ENCODE measurements around the gene SLC17A8. TPM values are rescaled to one million over a fixed set of nuclear protein-coding genes. Genes with fewer than 3 reads are reported as not detected.

SLC17A8 gene
- total RNA-seq, 1 experiment from 2014 or later: not detected

DNA sequence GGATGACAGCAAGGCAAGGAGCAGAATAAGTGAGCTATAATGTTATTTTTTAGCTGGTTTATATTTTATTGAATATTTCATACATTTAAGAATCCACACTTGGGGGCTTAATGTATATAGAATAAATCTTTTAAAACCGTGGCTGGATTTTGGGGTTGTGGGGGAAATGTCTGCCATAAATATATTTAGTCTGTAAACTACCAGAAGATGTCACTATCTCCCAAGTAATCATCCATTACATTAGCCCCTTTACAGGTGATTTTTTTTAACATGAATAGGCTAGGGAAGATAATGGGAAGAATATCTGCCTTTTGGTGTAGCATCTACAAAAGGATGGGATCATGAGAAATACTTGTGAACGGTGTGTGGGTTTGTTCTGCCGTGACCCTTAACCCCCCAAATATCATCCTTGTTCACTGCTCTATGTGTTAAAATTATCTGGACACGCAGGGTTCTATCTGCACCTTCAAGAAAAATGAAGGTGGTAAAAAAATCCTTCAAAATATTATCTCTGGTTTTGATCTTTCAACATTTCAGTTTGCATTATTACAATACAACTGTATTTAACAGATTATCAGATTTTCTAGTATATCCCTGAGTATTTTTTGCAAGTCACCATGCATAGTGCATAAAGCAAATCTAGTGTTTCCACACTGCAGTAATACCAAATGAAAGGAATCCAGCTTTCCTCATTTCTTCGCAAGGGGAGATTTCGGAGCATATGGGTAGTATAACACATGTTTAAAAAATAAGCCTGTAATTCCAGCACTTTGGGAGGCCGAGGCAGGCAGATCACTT is 8.0 kb upstream of the SLC17A8 start:
- H2BK20ac ChIP-seq (ENCODE audit: low read depth, low read length, poor library complexity, severe bottlenecking): no peak overlapping the region
- no peak overlapping the region for H4K91ac ChIP-seq (ENCODE audit: insufficient read length, low read depth, low read length)
- H3K36me3 Mint-ChIP-seq (ENCODE audit: insufficient read depth in 1 of 3, low read depth in 3 of 3): no peaks in the 10 kb centered on the region
- H3K79me2 ChIP-seq (ENCODE audit: insufficient read depth, low read length): no peaks in the 10 kb centered on the region
- no peak overlapping the region for H3K4me2 ChIP-seq (ENCODE audit: insufficient read depth, insufficient read length, low read length)
- H2AFZ ChIP-seq (ENCODE audit: low read length): no peak overlapping the region
- no peaks in the 10 kb centered on the region for H3K9me3 ChIP-seq (ENCODE audit: control insufficient read depth, low read depth, low read length)
- DNase-seq: no peak
- no peak overlapping the region for H2BK15ac ChIP-seq (ENCODE audit: low read depth, low read length)
- WGBS (ENCODE audit: extremely low coverage, insufficient read length, low lambda C conversion rate): no CpG with 5 or more reads among the region's 7 CpGs
- H3K27me3 ChIP-seq (ENCODE audit: insufficient read depth, low read length): no peaks in the 10 kb centered on the region
- H3T11ph ChIP-seq (ENCODE audit: low read length): no peak overlapping the region
- no peak overlapping the region for H3K4ac ChIP-seq (ENCODE audit: low read depth, low read length)
- no peaks in the 10 kb centered on the region; the same call in 1 of the 2 replicates for H3K27me3 Mint-ChIP-seq (ENCODE audit: low read depth)
- no peak overlapping the region for H3K9ac ChIP-seq (ENCODE audit: extremely low read depth, insufficient read length, low read length)
- H3K23ac ChIP-seq (ENCODE audit: insufficient read length, low read depth, low read length): no peak overlapping the region
- H3K27ac Mint-ChIP-seq: no peak overlapping the region
- no peaks in the 10 kb centered on the region for H3K9me3 Mint-ChIP-seq
- peaks cover 0 to 5% of the 10 kb centered on the region in 2 experiments; a peak in 1 of 4 replicates for H3K4me1 Mint-ChIP-seq
- H4K8ac ChIP-seq (replicated peaks; ENCODE audit: insufficient read length, low read depth, low read length): no peak overlapping the region
- H3K4me3 Mint-ChIP-seq: no peak overlapping the region
- H3K14ac ChIP-seq (ENCODE audit: insufficient read depth, low read length): no peak overlapping the region
- H2BK120ac ChIP-seq (ENCODE audit: low read depth, low read length, poor library complexity, severe bottlenecking): no peak overlapping the region
- no peak overlapping the region for H2BK12ac ChIP-seq (ENCODE audit: insufficient read length, low read depth, low read length)
- H2AK5ac ChIP-seq (ENCODE audit: insufficient read length, low read length): no peak overlapping the region
- H3K23me2 ChIP-seq (ENCODE audit: insufficient read length, low read depth, low read length, poor library complexity, severe bottlenecking): no peaks in the 10 kb centered on the region
- no peak overlapping the region for H4K5ac ChIP-seq (ENCODE audit: insufficient read length, low read depth, low read length)
- peak; percentile 74 for TF ChIP-seq CTCF (conservative IDR thresholded peaks at IDR 0.05)
- H3K79me1 ChIP-seq (ENCODE audit: insufficient read depth, low read depth, low read length, poor library complexity, severe bottlenecking): no peaks in the 10 kb centered on the region
- no peak overlapping the region for H3K27ac ChIP-seq (ENCODE audit: insufficient read length, low read depth, low read length)
- no peak overlapping the region for H3K56ac ChIP-seq (ENCODE audit: insufficient read length, low read depth, low read length)
- no peaks in the 10 kb centered on the region; the same call in 1 of the 2 replicates for H3K4me1 ChIP-seq (ENCODE audit: insufficient read depth, low read length)
- H2BK5ac ChIP-seq (ENCODE audit: insufficient read length, low read length): no peak overlapping the region
- no peaks in the 10 kb centered on the region for H4K20me1 ChIP-seq (ENCODE audit: control insufficient read depth, insufficient read depth, insufficient read length)
- H3K18ac ChIP-seq (ENCODE audit: insufficient read length, low read depth, low read length): no peak overlapping the region
